SK-N-SH treated with all-trans-retinoic acid at 6 μM for 48 hours (cell line): ENCODE data around the gene AREL1.

Experiments
- ATAC-seq: fragments of 200-7000 bp; cut with Tn5 transposase; 3 replicates; pipeline ENCODE4 v1.9.1; 2020; ENCODE audit warnings: mild to moderate bottlenecking, moderate library complexity
- ARNTL ChIP-seq: fragments of 450-650 bp; formaldehyde crosslinking; IDR thresholded peaks from 2 replicates; pipeline ENCODE4 v1.5.0; 2020; ENCODE audit warnings: low read depth, mild to moderate bottlenecking, moderate library complexity, borderline replicate concordance
- BACH2 ChIP-seq: fragments of 250-450 bp; sonication (Bioruptor Pico); IDR thresholded peaks from 2 replicates; pipeline ENCODE4 v1.9.0; 2021; ENCODE audit warnings: mild to moderate bottlenecking, borderline replicate concordance
- CSDC2 ChIP-seq: fragments of 250-450 bp; sonication (Bioruptor Pico); IDR thresholded peaks from 2 replicates; pipeline ENCODE4 v1.5.0; 2020; ENCODE audit warnings: mild to moderate bottlenecking, moderate library complexity
- ESRRG ChIP-seq: fragments of 250-450 bp; sonication (Bioruptor Pico); IDR thresholded peaks from 2 replicates; pipeline ENCODE4 v1.6.1; 2021; ENCODE audit warnings: mild to moderate bottlenecking
- GLIS3 ChIP-seq: fragments of 250-450 bp; sonication (Bioruptor Pico); IDR thresholded peaks from 2 replicates; pipeline ENCODE4 v1.5.0; 2020; ENCODE audit warnings: mild to moderate bottlenecking, moderate library complexity
- ISL1 ChIP-seq: fragments of 250-450 bp; sonication (Bioruptor Pico); IDR thresholded peaks from 2 replicates; pipeline ENCODE4 v2.1.2; 2022; ENCODE audit warnings: mild to moderate bottlenecking, moderate library complexity
- OSR1 ChIP-seq: fragments of 250-450 bp; sonication (Bioruptor Pico); IDR thresholded peaks from 2 replicates; pipeline ENCODE4 v1.8.0; 2022; ENCODE audit warnings: moderate library complexity, mild to moderate bottlenecking, inconsistent platforms
- RARB ChIP-seq: fragments of 250-450 bp; sonication (Bioruptor Pico); IDR thresholded peaks from 2 replicates; pipeline ENCODE4 v1.8.0; 2021; ENCODE audit warnings: mild to moderate bottlenecking, moderate library complexity
- SNAI2 ChIP-seq: fragments of 250-450 bp; sonication (Bioruptor Pico); IDR thresholded peaks from 2 replicates; pipeline ENCODE4 v1.5.0; 2020; ENCODE audit warnings: mild to moderate bottlenecking, moderate library complexity
- TCF4 ChIP-seq: fragments of 250-450 bp; sonication (Bioruptor Pico); IDR thresholded peaks from 2 replicates; pipeline ENCODE4 v1.8.0; 2021; ENCODE audit warnings: mild to moderate bottlenecking, moderate library complexity, borderline replicate concordance
- TOX ChIP-seq: fragments of 250-450 bp; sonication (Bioruptor Pico); IDR thresholded peaks from 2 replicates; pipeline ENCODE4 v1.8.0; 2021; ENCODE audit warnings: mild to moderate bottlenecking, moderate library complexity, borderline replicate concordance
- ZFP3 ChIP-seq: fragments of 250-450 bp; sonication (Bioruptor Pico); IDR thresholded peaks from 2 replicates; pipeline ENCODE4 v1.5.0; 2020; ENCODE audit warnings: mild to moderate bottlenecking, moderate library complexity
- ZFP30 ChIP-seq: fragments of 450-650 bp; formaldehyde crosslinking; IDR thresholded peaks from 2 replicates; pipeline ENCODE4 v1.5.0; 2022; ENCODE audit warnings: mild to moderate bottlenecking, moderate library complexity
- TF ChIP-seq, protein P1 (sequence below): fragments of 250-450 bp; sonication (Bioruptor Pico); IDR thresholded peaks from 2 replicates; pipeline ENCODE4 v1.5.1; 2021; ENCODE audit warnings: mild to moderate bottlenecking, moderate library complexity
- TF ChIP-seq, protein P2 (sequence below): fragments of 250-450 bp; sonication (Bioruptor Pico); IDR thresholded peaks from 2 replicates; pipeline ENCODE4 v1.8.0; 2020; ENCODE audit warnings: mild to moderate bottlenecking, moderate library complexity, borderline replicate concordance
- TF ChIP-seq, protein P3 (sequence below): fragments of 250-450 bp; sonication (Bioruptor Pico); IDR thresholded peaks from 2 replicates; pipeline ENCODE4 v1.5.0; 2020; ENCODE audit warnings: mild to moderate bottlenecking, moderate library complexity
- TF ChIP-seq, protein P4 (sequence below): fragments of 250-450 bp; sonication (Bioruptor Pico); IDR thresholded peaks from 2 replicates; pipeline ENCODE4 v1.8.0; 2021; ENCODE audit warnings: low read depth, mild to moderate bottlenecking, moderate library complexity, borderline replicate concordance

The AREL1 gene

DNA sequence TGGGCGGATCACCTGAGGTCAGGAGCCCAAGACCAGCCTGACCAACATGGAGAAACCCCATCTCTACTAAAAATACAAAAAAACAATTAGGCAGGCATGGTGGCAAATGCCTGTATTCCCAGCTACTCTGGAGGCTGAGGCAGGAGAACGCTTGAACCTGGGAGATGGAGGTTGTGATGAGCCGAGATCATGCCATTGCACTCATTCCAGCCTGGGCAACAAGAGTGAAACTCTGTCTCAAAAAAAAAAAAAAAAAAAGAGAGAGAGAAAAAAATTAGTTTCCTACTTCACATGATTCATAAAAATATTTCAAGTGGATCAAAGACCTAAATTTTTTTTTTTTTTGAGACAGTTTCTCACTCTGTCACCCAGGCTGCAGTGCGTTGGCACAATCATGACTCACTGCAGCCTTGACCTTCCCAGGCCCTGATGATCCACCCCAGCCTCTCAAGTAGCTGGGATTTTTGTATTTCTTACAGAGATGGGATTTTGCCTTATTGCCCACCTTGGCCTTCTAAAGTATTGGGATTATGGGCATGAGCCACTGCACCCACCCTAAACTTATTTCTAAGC, 25.0 kb upstream of the AREL1 start:
- peak; percentile 68; the same call in 2 of the 3 replicates for ATAC-seq
- TF ChIP-seq ISL1 (CRISPR knock-in tag) (no peak), RARB (CRISPR knock-in tag) (no peak), ZFP30 (CRISPR knock-in tag) (no peak)

DNA sequence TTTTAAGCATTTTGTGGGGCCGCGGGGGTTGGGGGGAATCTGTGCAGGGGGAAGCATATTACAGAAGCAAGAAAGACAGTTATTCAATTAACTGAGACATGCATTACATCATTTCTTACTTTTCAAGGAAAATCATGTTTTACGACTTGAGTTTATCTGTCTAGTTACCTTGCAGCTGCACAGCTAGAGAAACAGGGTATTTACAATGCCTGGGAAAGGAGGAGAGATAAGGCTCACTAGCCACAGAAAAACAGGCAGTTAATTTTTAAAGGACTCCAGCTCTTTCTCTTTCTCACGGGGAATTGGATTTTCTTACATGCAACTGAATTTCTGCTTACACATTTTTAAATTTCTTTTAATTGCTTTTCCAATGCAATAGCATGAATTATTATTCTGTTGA, 22.2 kb upstream of the AREL1 start:
- TF ChIP-seq ARNTL (CRISPR knock-in tag) (no peak), ESRRG (CRISPR knock-in tag) (no peak)
- ATAC-seq = no peak

DNA sequence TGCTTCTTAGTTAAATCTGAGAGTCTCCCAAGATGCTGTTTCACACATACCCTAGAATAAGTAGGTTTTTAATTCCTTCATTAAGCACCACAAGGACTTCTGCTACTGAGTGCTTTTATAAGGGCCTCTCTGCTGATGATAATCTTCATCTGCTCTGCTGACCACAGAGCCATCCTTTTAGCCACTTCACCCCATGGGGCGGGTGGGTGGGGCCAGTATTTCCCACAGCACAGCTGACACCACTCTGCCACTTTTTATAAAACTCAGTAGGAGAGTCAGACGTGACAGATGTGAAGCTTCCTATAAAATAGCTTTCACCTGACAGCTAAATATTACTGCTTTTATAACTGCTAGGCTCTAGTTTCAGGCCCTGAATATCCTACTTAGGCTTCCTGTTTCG, 20.3 kb upstream of the AREL1 start:
- TF ChIP-seq SNAI2 = no peak
- TF ChIP-seq ZFP3 (CRISPR knock-in tag) = no peak
- no peak for TF ChIP-seq BACH2 (CRISPR knock-in tag)
- TF ChIP-seq, protein P1, sequence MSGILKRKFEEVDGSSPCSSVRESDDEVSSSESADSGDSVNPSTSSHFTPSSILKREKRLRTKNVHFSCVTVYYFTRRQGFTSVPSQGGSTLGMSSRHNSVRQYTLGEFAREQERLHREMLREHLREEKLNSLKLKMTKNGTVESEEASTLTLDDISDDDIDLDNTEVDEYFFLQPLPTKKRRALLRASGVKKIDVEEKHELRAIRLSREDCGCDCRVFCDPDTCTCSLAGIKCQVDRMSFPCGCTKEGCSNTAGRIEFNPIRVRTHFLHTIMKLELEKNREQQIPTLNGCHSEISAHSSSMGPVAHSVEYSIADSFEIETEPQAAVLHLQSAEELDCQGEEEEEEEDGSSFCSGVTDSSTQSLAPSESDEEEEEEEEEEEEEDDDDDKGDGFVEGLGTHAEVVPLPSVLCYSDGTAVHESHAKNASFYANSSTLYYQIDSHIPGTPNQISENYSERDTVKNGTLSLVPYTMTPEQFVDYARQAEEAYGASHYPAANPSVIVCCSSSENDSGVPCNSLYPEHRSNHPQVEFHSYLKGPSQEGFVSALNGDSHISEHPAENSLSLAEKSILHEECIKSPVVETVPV (CRISPR knock-in tag) = no peak
- no peak for TF ChIP-seq ARNTL (CRISPR knock-in tag)
- no peak for TF ChIP-seq TCF4 (CRISPR knock-in tag)
- TF ChIP-seq, protein P2, sequence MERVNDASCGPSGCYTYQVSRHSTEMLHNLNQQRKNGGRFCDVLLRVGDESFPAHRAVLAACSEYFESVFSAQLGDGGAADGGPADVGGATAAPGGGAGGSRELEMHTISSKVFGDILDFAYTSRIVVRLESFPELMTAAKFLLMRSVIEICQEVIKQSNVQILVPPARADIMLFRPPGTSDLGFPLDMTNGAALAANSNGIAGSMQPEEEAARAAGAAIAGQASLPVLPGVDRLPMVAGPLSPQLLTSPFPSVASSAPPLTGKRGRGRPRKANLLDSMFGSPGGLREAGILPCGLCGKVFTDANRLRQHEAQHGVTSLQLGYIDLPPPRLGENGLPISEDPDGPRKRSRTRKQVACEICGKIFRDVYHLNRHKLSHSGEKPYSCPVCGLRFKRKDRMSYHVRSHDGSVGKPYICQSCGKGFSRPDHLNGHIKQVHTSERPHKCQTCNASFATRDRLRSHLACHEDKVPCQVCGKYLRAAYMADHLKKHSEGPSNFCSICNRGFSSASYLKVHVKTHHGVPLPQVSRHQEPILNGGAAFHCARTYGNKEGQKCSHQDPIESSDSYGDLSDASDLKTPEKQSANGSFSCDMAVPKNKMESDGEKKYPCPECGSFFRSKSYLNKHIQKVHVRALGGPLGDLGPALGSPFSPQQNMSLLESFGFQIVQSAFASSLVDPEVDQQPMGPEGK (CRISPR knock-in tag) = no peak
- TF ChIP-seq, protein P3, sequence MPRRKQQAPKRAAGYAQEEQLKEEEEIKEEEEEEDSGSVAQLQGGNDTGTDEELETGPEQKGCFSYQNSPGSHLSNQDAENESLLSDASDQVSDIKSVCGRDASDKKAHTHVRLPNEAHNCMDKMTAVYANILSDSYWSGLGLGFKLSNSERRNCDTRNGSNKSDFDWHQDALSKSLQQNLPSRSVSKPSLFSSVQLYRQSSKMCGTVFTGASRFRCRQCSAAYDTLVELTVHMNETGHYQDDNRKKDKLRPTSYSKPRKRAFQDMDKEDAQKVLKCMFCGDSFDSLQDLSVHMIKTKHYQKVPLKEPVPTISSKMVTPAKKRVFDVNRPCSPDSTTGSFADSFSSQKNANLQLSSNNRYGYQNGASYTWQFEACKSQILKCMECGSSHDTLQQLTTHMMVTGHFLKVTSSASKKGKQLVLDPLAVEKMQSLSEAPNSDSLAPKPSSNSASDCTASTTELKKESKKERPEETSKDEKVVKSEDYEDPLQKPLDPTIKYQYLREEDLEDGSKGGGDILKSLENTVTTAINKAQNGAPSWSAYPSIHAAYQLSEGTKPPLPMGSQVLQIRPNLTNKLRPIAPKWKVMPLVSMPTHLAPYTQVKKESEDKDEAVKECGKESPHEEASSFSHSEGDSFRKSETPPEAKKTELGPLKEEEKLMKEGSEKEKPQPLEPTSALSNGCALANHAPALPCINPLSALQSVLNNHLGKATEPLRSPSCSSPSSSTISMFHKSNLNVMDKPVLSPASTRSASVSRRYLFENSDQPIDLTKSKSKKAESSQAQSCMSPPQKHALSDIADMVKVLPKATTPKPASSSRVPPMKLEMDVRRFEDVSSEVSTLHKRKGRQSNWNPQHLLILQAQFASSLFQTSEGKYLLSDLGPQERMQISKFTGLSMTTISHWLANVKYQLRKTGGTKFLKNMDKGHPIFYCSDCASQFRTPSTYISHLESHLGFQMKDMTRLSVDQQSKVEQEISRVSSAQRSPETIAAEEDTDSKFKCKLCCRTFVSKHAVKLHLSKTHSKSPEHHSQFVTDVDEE (CRISPR knock-in tag) = no peak
- ATAC-seq = no peak

DNA sequence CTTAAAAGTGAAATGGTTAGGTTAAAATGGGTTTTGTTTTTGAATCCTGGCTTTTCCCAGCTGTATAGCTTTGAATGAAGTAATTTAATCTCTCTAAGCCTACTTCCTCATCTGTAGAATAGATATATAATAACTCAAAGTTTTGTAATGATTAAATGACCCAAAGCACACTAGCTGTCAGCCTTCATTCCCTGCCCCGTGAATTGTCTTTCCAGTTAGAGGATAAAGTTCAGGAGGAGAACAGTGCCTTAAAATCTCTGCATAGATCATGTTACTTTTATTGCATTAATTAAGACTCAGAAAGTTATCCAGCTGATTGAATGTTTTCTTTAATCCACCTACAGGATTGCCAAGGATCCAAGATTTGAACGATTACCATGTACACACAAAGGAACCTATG, 19.5 kb upstream of the AREL1 start:
- no peak for ATAC-seq
- TF ChIP-seq SNAI2 (no peak), GLIS3 (CRISPR knock-in tag) (no peak), CSDC2 (CRISPR knock-in tag) (no peak), TCF4 (CRISPR knock-in tag) (no peak), ARNTL (CRISPR knock-in tag) (no peak), ZFP30 (CRISPR knock-in tag) (no peak), RARB (CRISPR knock-in tag) (no peak), BACH2 (CRISPR knock-in tag) (no peak), TOX (CRISPR knock-in tag) (no peak), OSR1 (CRISPR knock-in tag) (no peak)
- TF ChIP-seq, protein P4, sequence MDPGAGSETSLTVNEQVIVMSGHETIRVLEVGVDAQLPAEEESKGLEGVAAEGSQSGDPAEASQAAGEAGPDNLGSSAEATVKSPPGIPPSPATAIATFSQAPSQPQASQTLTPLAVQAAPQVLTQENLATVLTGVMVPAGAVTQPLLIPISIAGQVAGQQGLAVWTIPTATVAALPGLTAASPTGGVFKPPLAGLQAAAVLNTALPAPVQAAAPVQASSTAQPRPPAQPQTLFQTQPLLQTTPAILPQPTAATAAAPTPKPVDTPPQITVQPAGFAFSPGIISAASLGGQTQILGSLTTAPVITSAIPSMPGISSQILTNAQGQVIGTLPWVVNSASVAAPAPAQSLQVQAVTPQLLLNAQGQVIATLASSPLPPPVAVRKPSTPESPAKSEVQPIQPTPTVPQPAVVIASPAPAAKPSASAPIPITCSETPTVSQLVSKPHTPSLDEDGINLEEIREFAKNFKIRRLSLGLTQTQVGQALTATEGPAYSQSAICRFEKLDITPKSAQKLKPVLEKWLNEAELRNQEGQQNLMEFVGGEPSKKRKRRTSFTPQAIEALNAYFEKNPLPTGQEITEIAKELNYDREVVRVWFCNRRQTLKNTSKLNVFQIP (CRISPR knock-in tag) = no peak
- TF ChIP-seq, protein P1 (CRISPR knock-in tag) = no peak
